NOMO-1 treated with dmso at 0.1 percent for 144 hours (cell line): ENCODE measurements around the gene DDT.
"Not testable (repeated sequence)": the region's sequence is repeated elsewhere in the genome, so short reads cannot be mapped to it uniquely, and the experiment has no call there.

Experiments used
- DNase-seq: peaks from one replicate; lab custom pipeline; 2025; ENCODE audit not compliant: unreplicated experiment; lab: John Stamatoyannopoulos, UW

The DDT gene

GRCh38 chr22:23954193-23954990, 19.8 kb downstream of the DDT start:
- DNase-seq: not testable (repeated sequence)

- DNase-seq: not testable (repeated sequence)
These were observed 20.8 kb downstream of the DDT start for GRCh38 chr22:23953485-23953884.

GRCh38 chr22:23952794-23953405, 21.3 kb downstream of the DDT start:
- DNase-seq: not testable (repeated sequence)

- not testable (repeated sequence) for DNase-seq
These were observed 22.9 kb downstream of the DDT start for GRCh38 chr22:23951383-23951782.

GRCh38 chr22:23949764-23950163, 24.5 kb downstream of the DDT start:
- DNase-seq: not testable (repeated sequence)

GRCh38 chr22:23947391-23947790, 26.9 kb downstream of the DDT start:
- not testable (repeated sequence) for DNase-seq

DNA sequence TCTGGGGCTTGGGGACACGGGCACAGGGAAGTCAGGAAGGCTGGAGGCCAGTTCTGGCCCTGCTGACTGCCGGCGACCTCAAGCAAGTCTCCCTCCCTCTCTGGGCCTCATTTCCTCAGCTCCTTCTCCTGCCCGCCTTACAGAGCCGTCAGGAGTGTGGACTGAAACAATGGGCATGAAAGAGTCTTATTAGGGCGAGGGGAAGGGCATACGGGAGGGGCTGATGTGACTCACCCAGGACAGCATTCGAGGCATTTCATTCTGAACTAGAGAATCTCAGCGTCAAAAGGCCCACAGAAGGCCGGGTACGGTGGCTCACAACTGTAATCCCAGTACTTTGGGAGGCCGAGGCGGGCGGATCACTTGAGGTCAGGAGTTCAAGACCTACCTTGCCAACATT, 34.1 kb downstream of the DDT start:
- not testable (repeated sequence) for DNase-seq

GRCh38 chr22:23939017-23939357, 35.3 kb downstream of the DDT start:
- no peak for DNase-seq

DNA sequence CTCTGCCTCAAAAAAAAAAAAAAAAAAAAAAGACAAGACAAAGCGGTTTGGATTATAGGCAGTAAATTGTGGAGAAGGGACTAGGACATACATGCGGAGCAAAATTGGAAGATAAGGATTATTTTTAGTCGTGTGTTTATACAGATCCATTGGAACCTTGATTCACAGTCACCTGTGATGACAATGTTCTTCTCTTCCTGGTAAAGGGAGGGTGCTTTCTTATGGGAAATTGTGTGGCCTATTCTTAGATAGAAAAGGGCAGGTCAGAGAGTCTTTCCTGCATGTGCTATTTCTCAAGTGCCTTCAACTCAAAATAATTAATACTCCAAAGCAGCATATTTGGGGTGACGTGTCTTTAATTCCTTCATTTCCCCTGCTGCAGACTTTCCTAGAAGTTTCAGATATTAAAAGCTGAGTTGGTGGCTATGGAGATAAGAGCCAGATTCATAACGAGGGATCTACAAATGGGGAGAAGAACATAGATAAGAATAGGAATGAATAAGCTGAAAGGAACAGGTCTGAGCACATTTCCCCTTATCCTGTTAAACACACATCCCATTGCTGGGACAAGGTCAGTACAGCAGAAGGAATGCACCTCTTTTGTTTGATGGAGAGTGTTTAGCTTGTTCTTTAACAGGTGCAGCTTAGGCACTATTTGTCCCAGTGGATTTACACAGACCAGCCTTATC, 35.8 kb downstream of the DDT start:
- no peak for DNase-seq

DNA sequence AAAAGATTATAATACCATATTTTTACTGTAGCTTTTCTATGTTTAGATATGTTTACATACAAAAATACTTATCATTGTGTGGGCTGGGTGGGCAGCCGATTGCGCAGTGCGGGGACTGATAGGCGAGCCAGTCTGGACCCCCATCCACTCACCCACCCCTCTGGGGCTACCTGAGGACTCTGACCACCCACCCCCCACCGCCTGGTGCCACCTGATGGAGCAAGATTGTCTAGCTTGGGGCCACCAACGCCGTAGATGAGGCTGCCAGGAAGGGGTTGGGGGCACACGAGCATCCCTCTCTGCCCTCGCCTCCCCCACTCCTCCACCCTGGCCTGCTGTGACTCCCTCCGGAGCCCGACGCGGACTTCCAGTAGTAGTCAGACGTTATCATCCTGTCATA, 47.7 kb downstream of the DDT start:
- DNase-seq: no peak

DNA sequence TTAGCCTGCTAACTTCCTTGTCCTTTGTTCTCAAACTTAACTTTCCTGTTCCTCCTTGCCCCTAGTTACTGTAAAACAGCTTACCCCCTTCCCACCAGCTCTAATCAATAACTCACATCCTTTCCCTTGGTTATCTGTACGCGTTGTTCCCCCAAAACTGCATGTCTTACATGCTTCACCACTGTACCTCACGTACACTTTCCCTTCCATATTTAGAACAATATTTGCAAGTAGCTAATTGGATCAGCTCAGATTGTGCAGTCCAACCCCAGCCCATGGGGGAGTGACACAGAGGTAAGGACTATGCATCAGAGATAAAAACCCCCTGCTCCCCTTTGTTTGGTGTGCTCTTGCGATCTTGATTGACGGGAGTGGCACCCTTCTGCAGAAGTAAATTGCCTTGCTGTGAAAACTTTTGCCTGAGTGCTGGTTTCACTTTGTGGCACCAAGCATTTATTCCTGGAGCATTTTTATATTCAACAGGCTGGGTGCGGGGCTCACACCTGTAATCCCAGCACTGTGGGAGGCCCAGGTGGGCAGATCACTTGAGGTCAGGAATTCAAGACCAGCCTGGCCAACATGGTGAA, 49.1 kb downstream of the DDT start:
- no peak for DNase-seq

DNA sequence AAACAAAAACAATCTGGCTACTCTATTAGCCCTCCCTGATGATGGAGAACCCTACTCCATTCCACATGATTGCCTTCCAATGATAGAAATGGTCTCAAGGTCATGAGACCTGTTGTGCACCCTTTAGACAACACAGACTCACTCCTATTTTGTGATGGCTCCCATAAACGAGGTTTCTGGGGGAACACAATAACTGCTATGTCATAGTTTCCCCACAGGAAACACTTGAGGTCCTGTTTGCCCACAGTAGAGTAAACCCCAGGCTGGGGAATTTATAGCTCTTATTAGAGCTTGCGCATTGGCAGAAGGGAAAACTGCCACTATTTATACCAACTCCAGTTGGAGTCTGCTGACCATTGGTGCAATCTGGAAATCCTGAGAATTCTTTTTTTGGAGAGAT, 51.3 kb downstream of the DDT start:
- no peak for DNase-seq

GRCh38 chr22:23921586-23922201, 52.5 kb downstream of the DDT start:
- DNase-seq: not testable (repeated sequence)
